ENCODE data around the gene ARHGAP10.

ARHGAP10 gene

DNA sequence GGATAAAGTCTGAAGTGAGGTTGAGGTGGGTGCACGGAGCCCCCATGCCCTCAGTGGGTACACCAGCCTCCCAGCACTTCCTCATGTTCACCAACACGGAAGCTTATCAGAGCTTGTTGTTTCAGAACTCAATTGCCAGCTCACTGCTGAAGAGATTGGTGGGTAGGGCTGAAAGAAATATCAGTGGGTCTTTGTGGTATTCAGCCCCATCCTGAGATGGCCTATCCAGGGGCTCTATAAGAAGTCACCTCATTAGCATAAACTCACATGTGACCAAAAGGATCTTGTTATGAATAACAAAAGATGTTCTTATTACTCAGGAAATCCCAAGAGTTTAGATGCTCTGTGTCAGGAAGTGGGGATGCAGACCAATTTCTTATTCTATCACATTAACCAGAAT is 177.3 kb downstream of the ARHGAP10 start:
- TF ChIP-seq TCF12 (IDR thresholded peaks at IDR 0.05; ENCODE audit: low read depth): no peak
- no peak for TF ChIP-seq CREB1 (IDR thresholded peaks at IDR 0.05; ENCODE audit: low read depth)
- TF ChIP-seq YY1 (IDR thresholded peaks at IDR 0.05; ENCODE audit: low read depth): no peak
- no peak for TF ChIP-seq ZBTB7A (IDR thresholded peaks at IDR 0.05; ENCODE audit: low read depth)
- no peak for TF ChIP-seq CEBPB (IDR thresholded peaks at IDR 0.05)

- TF ChIP-seq CEBPB (IDR thresholded peaks at IDR 0.05) (no peak), USF1 (IDR thresholded peaks at IDR 0.05) (no peak), TEAD4 (IDR thresholded peaks at IDR 0.05) (no peak), FOXM1 (IDR thresholded peaks at IDR 0.05; ENCODE audit: borderline replicate concordance, low read depth) (no peak), CREB1 (IDR thresholded peaks at IDR 0.05; ENCODE audit: low read depth) (no peak), EGR1 (IDR thresholded peaks at IDR 0.05) (no peak), NFIC (IDR thresholded peaks at IDR 0.05) (no peak), MAX (IDR thresholded peaks at IDR 0.05) (no peak), ZBTB7A (IDR thresholded peaks at IDR 0.05; ENCODE audit: low read depth) (no peak), EP300 (IDR thresholded peaks at IDR 0.05; ENCODE audit: borderline replicate concordance) (no peak), REST (IDR thresholded peaks at IDR 0.05; ENCODE audit: low read depth) (no peak), RAD21 (IDR thresholded peaks at IDR 0.05; ENCODE audit: low read depth) (no peak)
Measured at GRCh38 chr4:147910315-147910714, 178.4 kb downstream of the ARHGAP10 start.

DNA sequence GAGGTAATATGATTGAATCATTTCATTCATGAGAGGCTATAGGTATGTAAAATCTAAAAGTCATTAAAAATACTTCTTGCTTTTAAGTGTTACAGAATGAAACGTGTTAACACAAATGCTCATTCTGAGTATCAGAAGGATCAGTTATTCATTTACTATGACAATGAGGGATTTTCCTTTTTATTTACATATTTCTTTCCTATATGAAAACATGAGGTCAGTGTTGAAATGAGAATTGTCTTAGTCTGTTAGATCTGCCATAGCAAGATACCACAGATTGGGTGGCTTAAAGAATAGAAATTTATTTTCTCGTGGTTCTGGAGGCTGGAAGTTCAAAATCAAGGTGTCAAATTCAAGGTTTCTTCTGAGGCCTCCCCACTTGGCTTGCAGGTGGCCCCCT is 181.2 kb downstream of the ARHGAP10 start:
- TF ChIP-seq CEBPB (IDR thresholded peaks at IDR 0.05) (no peak), USF1 (IDR thresholded peaks at IDR 0.05) (no peak), YY1 (IDR thresholded peaks at IDR 0.05; ENCODE audit: low read depth) (no peak), CREB1 (IDR thresholded peaks at IDR 0.05; ENCODE audit: low read depth) (no peak)

GRCh38 chr4:147916351-147916750 is 184.5 kb downstream of the ARHGAP10 start:
- no peak for TF ChIP-seq FOXM1 (IDR thresholded peaks at IDR 0.05; ENCODE audit: borderline replicate concordance, low read depth)

GRCh38 chr4:147923381-147923780 is 191.5 kb downstream of the ARHGAP10 start:
- no peak for TF ChIP-seq NFIC (IDR thresholded peaks at IDR 0.05)
- no peak for TF ChIP-seq ZBTB7A (IDR thresholded peaks at IDR 0.05; ENCODE audit: low read depth)
- TF ChIP-seq CEBPB (IDR thresholded peaks at IDR 0.05): no peak
- no peak for TF ChIP-seq USF1 (IDR thresholded peaks at IDR 0.05)
- no peak for TF ChIP-seq REST (IDR thresholded peaks at IDR 0.05; ENCODE audit: low read depth)
- no peak for TF ChIP-seq FOXM1 (IDR thresholded peaks at IDR 0.05; ENCODE audit: borderline replicate concordance, low read depth)
- TF ChIP-seq RAD21 (IDR thresholded peaks at IDR 0.05; ENCODE audit: low read depth): no peak
- no peak for TF ChIP-seq MAX (IDR thresholded peaks at IDR 0.05)
- TF ChIP-seq EGR1 (IDR thresholded peaks at IDR 0.05): no peak

DNA sequence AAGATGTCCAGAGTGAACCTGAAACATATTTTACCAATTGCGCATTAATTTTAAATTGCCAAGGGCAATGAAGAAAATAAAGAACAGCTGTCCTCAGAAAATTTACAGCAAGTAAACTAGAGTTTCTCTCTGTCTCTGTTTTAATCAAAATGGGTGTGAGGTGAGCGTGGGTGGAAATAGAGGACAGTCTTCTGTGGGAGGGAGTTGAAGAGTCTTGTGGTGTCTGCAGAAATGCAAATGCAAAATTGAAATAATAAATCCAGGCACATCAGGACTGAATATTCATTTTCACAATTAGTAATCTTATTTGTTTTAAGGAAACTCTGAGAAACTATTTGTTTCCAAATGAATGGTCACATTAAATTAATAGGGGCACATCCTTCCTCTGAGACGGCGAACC is 192.0 kb downstream of the ARHGAP10 start:
- TF ChIP-seq TCF12 (IDR thresholded peaks at IDR 0.05; ENCODE audit: low read depth): no peak
- TF ChIP-seq REST (IDR thresholded peaks at IDR 0.05; ENCODE audit: low read depth): no peak
- no peak for TF ChIP-seq NFIC (IDR thresholded peaks at IDR 0.05)
- no peak for TF ChIP-seq USF1 (IDR thresholded peaks at IDR 0.05)
- no peak for TF ChIP-seq ZBTB7A (IDR thresholded peaks at IDR 0.05; ENCODE audit: low read depth)
- no peak for TF ChIP-seq YY1 (IDR thresholded peaks at IDR 0.05; ENCODE audit: low read depth)
- no peak for TF ChIP-seq RAD21 (IDR thresholded peaks at IDR 0.05; ENCODE audit: low read depth)
- TF ChIP-seq TAF1 (IDR thresholded peaks at IDR 0.05; ENCODE audit: low read depth): no peak
- no peak for TF ChIP-seq CREB1 (IDR thresholded peaks at IDR 0.05; ENCODE audit: low read depth)
- TF ChIP-seq EP300 (IDR thresholded peaks at IDR 0.05; ENCODE audit: borderline replicate concordance): no peak
- no peak for TF ChIP-seq MAX (IDR thresholded peaks at IDR 0.05)
- TF ChIP-seq CEBPB (IDR thresholded peaks at IDR 0.05): no peak
- no peak for TF ChIP-seq EGR1 (IDR thresholded peaks at IDR 0.05)
- TF ChIP-seq TEAD4 (IDR thresholded peaks at IDR 0.05): no peak
